ENCODE results near the gene CDC42BPB. TPM values are rescaled to one million over a fixed set of nuclear protein-coding genes. Genes with fewer than 3 reads are reported as not detected.
A peak's percentile ranks its signal among the peaks of the same experiment; 100 is the strongest.

The CDC42BPB gene
- total RNA-seq, 4 donors from 2014 or later, result 105 to 178 (median 107) TPM

GRCh38 chr14:102951799-102952198 lies 105.5 kb downstream of the CDC42BPB start:
- no peak for DNase-seq (ENCODE audit: low spot score in 2 of 2)
- WGBS, result 78% methylated on average over 8 of the region's 8 CpGs
- H3K4me3 ChIP-seq, result no peak overlapping the region
- TF ChIP-seq POLR2AphosphoS5 (IDR thresholded peaks at IDR 0.05) (no peak), EP300 (IDR thresholded peaks at IDR 0.05) (no peak), CTCF (IDR thresholded peaks at IDR 0.05) (no peak), POLR2A (IDR thresholded peaks at IDR 0.05) (no peak)
- H3K27me3 ChIP-seq, result no peaks in the 10 kb centered on the region
- no peak overlapping the region for H3K27ac ChIP-seq
- H3K4me1 ChIP-seq, result no peaks in the 10 kb centered on the region
- H3K36me3 ChIP-seq, result peaks cover 85% of the 10 kb centered on the region
- H3K9me3 ChIP-seq, result no peaks in the 10 kb centered on the region

GRCh38 chr14:102951034-102951433 lies 106.3 kb downstream of the CDC42BPB start:
- WGBS, result 90% methylated on average over 10 of the region's 10 CpGs
- peaks cover 88% of the 10 kb centered on the region for H3K36me3 ChIP-seq
- TF ChIP-seq EP300 (IDR thresholded peaks at IDR 0.05), result no peak

DNA sequence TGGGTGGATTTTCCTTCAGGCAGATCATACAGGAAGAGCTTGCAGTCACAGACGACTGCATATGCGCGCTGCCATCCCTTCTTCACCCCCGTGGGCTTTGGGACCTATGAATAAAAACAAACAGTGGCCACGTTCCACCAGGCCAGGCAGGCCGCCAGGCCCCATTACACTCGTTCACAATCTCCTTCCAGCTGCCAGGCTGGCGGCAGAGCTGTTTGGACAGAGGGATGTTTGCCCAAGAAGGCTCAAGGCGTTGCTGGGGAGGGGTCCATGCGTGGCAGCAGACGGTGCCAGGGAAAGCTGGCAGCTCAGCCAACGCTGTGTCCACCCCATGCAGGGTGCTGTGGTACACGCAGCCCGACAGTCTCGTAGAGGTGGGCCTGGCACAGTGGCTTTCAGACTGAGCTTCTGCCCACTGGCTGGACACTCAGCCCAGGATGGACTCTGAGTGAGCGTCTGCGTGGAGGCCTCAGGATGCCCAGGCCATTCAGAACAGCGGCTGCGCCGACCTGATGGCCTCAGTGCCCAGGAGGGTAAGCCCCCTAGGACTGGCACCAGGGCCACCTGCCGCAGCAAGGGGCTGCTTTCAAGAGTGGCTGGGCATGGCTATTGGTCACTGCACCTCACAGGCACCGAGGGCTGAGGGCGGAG lies 107.4 kb downstream of the CDC42BPB start:
- Histone ChIP-seq H3K27me3 (no peaks in the 10 kb centered on the region), H3K4me3 (no peak overlapping the region), H3K9me3 (no peaks in the 10 kb centered on the region), H3K27ac (no peak overlapping the region), H3K4me1 (no peaks in the 10 kb centered on the region), H3K36me3 (peaks cover 94% of the 10 kb centered on the region)
- 67% methylated on average over 9 of the region's 23 CpGs for WGBS
- peak in 1 of 2 donors; percentile 55 for DNase-seq (ENCODE audit: low spot score in 2 of 2)
- TF ChIP-seq POLR2A (IDR thresholded peaks at IDR 0.05) (no peak), EP300 (IDR thresholded peaks at IDR 0.05) (no peak), CTCF (IDR thresholded peaks at IDR 0.05) (no peak), POLR2AphosphoS5 (IDR thresholded peaks at IDR 0.05) (no peak)

More at GRCh38 chr14:102951034-102951433, 106.3 kb downstream of the CDC42BPB start:
- Histone ChIP-seq H3K27ac (no peak overlapping the region), H3K27me3 (no peaks in the 10 kb centered on the region), H3K4me1 (no peaks in the 10 kb centered on the region), H3K9me3 (no peaks in the 10 kb centered on the region), H3K4me3 (no peak overlapping the region)
- peak in 1 of 2 donors; percentile 44 for DNase-seq (ENCODE audit: low spot score in 2 of 2)

- H3K4me3 ChIP-seq, result no peak overlapping the region
- peaks cover 94% of the 10 kb centered on the region for H3K36me3 ChIP-seq
- no peak for TF ChIP-seq POLR2A (IDR thresholded peaks at IDR 0.05)
- TF ChIP-seq CTCF (IDR thresholded peaks at IDR 0.05), result no peak
- TF ChIP-seq POLR2AphosphoS5 (IDR thresholded peaks at IDR 0.05), result no peak
- TF ChIP-seq EP300 (IDR thresholded peaks at IDR 0.05), result no peak
- H3K27ac ChIP-seq, result no peak overlapping the region
- H3K9me3 ChIP-seq, result no peaks in the 10 kb centered on the region
- 80% methylated on average over 27 of the region's 28 CpGs for WGBS
- no peaks in the 10 kb centered on the region for H3K4me1 ChIP-seq
- no peaks in the 10 kb centered on the region for H3K27me3 ChIP-seq
- DNase-seq (ENCODE audit: low spot score in 2 of 2), result peak in 1 of 2 donors; percentile 50
Measured at GRCh38 chr14:102949062-102949800, 108.1 kb downstream of the CDC42BPB start.

DNA sequence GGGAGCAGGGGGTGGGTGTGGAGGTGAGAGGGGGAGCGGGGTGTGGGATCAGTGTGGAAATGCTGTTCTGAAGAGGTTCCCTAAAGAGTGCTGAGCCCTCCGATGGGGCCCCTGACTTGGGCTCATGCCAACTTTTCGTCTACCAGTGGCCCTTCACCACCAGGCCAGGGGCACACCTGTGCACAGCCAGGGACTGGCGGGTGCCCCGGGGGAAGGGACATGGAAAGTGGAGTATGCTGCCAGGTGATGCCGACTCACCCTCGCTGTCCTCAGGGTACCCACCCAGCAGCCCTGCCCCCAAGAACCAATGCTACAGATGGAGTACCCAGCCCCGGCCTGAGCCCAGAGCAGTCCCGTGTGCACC lies 108.7 kb downstream of the CDC42BPB start:
- H3K4me3 ChIP-seq, result no peak overlapping the region
- no peak overlapping the region for H3K27ac ChIP-seq
- no peaks in the 10 kb centered on the region for H3K9me3 ChIP-seq
- no peaks in the 10 kb centered on the region for H3K4me1 ChIP-seq
- peaks cover 94% of the 10 kb centered on the region for H3K36me3 ChIP-seq
- H3K27me3 ChIP-seq, result no peaks in the 10 kb centered on the region
- DNase-seq (ENCODE audit: low spot score in 2 of 2), result peak in 1 of 2 donors; percentile 55
- 66% methylated on average over 7 of the region's 9 CpGs for WGBS
- TF ChIP-seq EP300 (IDR thresholded peaks at IDR 0.05), result no peak
- TF ChIP-seq POLR2A (IDR thresholded peaks at IDR 0.05), result no peak
- no peak for TF ChIP-seq CTCF (IDR thresholded peaks at IDR 0.05)
- no peak for TF ChIP-seq POLR2AphosphoS5 (IDR thresholded peaks at IDR 0.05)

Measured in suprapubic skin (tissue), 4 donors.